COLO668 (cell line): ENCODE data around the gene KRTAP4-9.
"Not testable (repeated sequence)": the region's sequence is repeated elsewhere in the genome, so short reads cannot be mapped to it uniquely, and the experiment has no call there.

ENCODE experiments used
- DNase-seq: peaks from one replicate; lab custom pipeline; 2025; ENCODE audit not compliant: unreplicated experiment; lab: John Stamatoyannopoulos, UW

Gene KRTAP4-9

GRCh38 chr17:41126412-41126811 lies 21.2 kb downstream of the KRTAP4-9 start:
- no peak for DNase-seq

- no peak for DNase-seq
Observed at GRCh38 chr17:41127371-41127770, 22.2 kb downstream of the KRTAP4-9 start.

GRCh38 chr17:41131979-41132378 lies 26.8 kb downstream of the KRTAP4-9 start:
- no peak for DNase-seq

- no peak for DNase-seq
Observed at GRCh38 chr17:41133880-41134735, 28.9 kb downstream of the KRTAP4-9 start.

GRCh38 chr17:41139865-41140264 lies 34.7 kb downstream of the KRTAP4-9 start:
- DNase-seq: not testable (repeated sequence)

- DNase-seq: no peak
Observed at GRCh38 chr17:41140360-41141131, 35.4 kb downstream of the KRTAP4-9 start, which contains the start of gene KRTAP4-6. Gene KRTAP4-6, minus strand, starts transcription at chr17:41140544. Its CDS starts 57 bp downstream, at chr17:41140487.

GRCh38 chr17:41141361-41141760 lies 36.2 kb downstream of the KRTAP4-9 start:
- no peak for DNase-seq

- no peak for DNase-seq
Observed at GRCh38 chr17:41144846-41145245, 39.7 kb downstream of the KRTAP4-9 start.

GRCh38 chr17:41145261-41145660 lies 40.1 kb downstream of the KRTAP4-9 start:
- no peak for DNase-seq

GRCh38 chr17:41147531-41148204 lies 42.5 kb downstream of the KRTAP4-9 start:
- DNase-seq: no peak

GRCh38 chr17:41148971-41149651 lies 43.9 kb downstream of the KRTAP4-9 start:
- not testable (repeated sequence) for DNase-seq

- no peak for DNase-seq
Observed at GRCh38 chr17:41149652-41149985, 44.4 kb downstream of the KRTAP4-9 start, which contains the start of gene KRTAP4-5. Gene KRTAP4-5, minus strand, starts transcription at chr17:41149825. Its CDS starts 58 bp downstream, at chr17:41149767.

GRCh38 chr17:41150026-41150425 lies 44.8 kb downstream of the KRTAP4-9 start:
- DNase-seq: no peak

- DNase-seq: no peak
Observed at GRCh38 chr17:41151525-41151924, 46.3 kb downstream of the KRTAP4-9 start.

GRCh38 chr17:41153856-41154255 lies 48.7 kb downstream of the KRTAP4-9 start:
- no peak for DNase-seq
